ENCODE measurements around the gene HSD3B1.
"Not testable (repeated sequence)": the region's sequence is repeated elsewhere in the genome, so short reads cannot be mapped to it uniquely, and the experiment has no call there.

Gene HSD3B1

GRCh38 chr1:119556423-119556822 lies 49.4 kb downstream of the HSD3B1 start:
- DNase-seq, result no peak

- not testable (repeated sequence) for DNase-seq
Measured at GRCh38 chr1:119560402-119560801, 53.4 kb downstream of the HSD3B1 start.

GRCh38 chr1:119564548-119564947 lies 57.5 kb downstream of the HSD3B1 start:
- DNase-seq, result no peak
